Measurements from ENCODE around the gene FSIP1.

The FSIP1 gene

GRCh38 chr15:39789736-39790135, 7.1 kb upstream of the FSIP1 start:
- no peaks in the 10 kb centered on the region for H3K4me1 ChIP-seq (ENCODE audit: control insufficient read depth, insufficient read depth, low read length)
- H3K27me3 ChIP-seq (ENCODE audit: control insufficient read depth, insufficient read depth, low read length): no peaks in the 10 kb centered on the region

GRCh38 chr15:39788800-39789565, 6.3 kb upstream of the FSIP1 start:
- no peak overlapping the region for H3K9ac ChIP-seq (ENCODE audit: low read length)
- no peaks in the 10 kb centered on the region for H3K27me3 ChIP-seq (ENCODE audit: control insufficient read depth, insufficient read depth, low read length)
- peaks cover 2% of the 10 kb centered on the region for H3K4me1 ChIP-seq (ENCODE audit: control insufficient read depth, insufficient read depth, low read length)
- no peak overlapping the region for H3K4me3 ChIP-seq (ENCODE audit: low read length)
- H3K36me3 ChIP-seq (ENCODE audit: control insufficient read depth, insufficient read depth, low read length): no peaks in the 10 kb centered on the region
- no peaks in the 10 kb centered on the region for H3K9me3 ChIP-seq (ENCODE audit: control insufficient read depth, low read length)

More at GRCh38 chr15:39789736-39790135, 7.1 kb upstream of the FSIP1 start:
- H3K36me3 ChIP-seq (ENCODE audit: control insufficient read depth, insufficient read depth, low read length): no peaks in the 10 kb centered on the region
- H3K4me3 ChIP-seq (ENCODE audit: low read length): no peak overlapping the region
- no peaks in the 10 kb centered on the region for H3K9me3 ChIP-seq (ENCODE audit: control insufficient read depth, low read length)
- H3K9ac ChIP-seq (ENCODE audit: low read length): no peak overlapping the region

- H3K9me3 ChIP-seq (ENCODE audit: control insufficient read depth, low read length): no peaks in the 10 kb centered on the region
- no peak overlapping the region for H3K4me3 ChIP-seq (ENCODE audit: low read length)
- no peak overlapping the region for H3K9ac ChIP-seq (ENCODE audit: low read length)
- no peaks in the 10 kb centered on the region for H3K36me3 ChIP-seq (ENCODE audit: control insufficient read depth, insufficient read depth, low read length)
- no peaks in the 10 kb centered on the region for H3K27me3 ChIP-seq (ENCODE audit: control insufficient read depth, insufficient read depth, low read length)
- peaks cover 10% of the 10 kb centered on the region for H3K4me1 ChIP-seq (ENCODE audit: control insufficient read depth, insufficient read depth, low read length)
Measured at GRCh38 chr15:39788108-39788507, 5.5 kb upstream of the FSIP1 start.

- H3K36me3 ChIP-seq (ENCODE audit: control insufficient read depth, insufficient read depth, low read length): no peaks in the 10 kb centered on the region
- no peaks in the 10 kb centered on the region for H3K9me3 ChIP-seq (ENCODE audit: control insufficient read depth, low read length)
- no peak overlapping the region for H3K9ac ChIP-seq (ENCODE audit: low read length)
- no peaks in the 10 kb centered on the region for H3K27me3 ChIP-seq (ENCODE audit: control insufficient read depth, insufficient read depth, low read length)
- peaks cover 11% of the 10 kb centered on the region for H3K4me1 ChIP-seq (ENCODE audit: control insufficient read depth, insufficient read depth, low read length)
- no peak overlapping the region for H3K4me3 ChIP-seq (ENCODE audit: low read length)
Measured at GRCh38 chr15:39787479-39787878, 4.8 kb upstream of the FSIP1 start.

- H3K4me3 ChIP-seq (ENCODE audit: low read length): no peak overlapping the region
- no peak overlapping the region for H3K9ac ChIP-seq (ENCODE audit: low read length)
- H3K4me1 ChIP-seq (ENCODE audit: control insufficient read depth, insufficient read depth, low read length): peaks cover 11% of the 10 kb centered on the region
- H3K9me3 ChIP-seq (ENCODE audit: control insufficient read depth, low read length): no peaks in the 10 kb centered on the region
- no peaks in the 10 kb centered on the region for H3K36me3 ChIP-seq (ENCODE audit: control insufficient read depth, insufficient read depth, low read length)
- no peaks in the 10 kb centered on the region for H3K27me3 ChIP-seq (ENCODE audit: control insufficient read depth, insufficient read depth, low read length)
Measured at GRCh38 chr15:39786447-39787056, 3.9 kb upstream of the FSIP1 start.

- no peak overlapping the region for H3K9ac ChIP-seq (ENCODE audit: low read length)
- no peaks in the 10 kb centered on the region for H3K27me3 ChIP-seq (ENCODE audit: control insufficient read depth, insufficient read depth, low read length)
- H3K36me3 ChIP-seq (ENCODE audit: control insufficient read depth, insufficient read depth, low read length): no peaks in the 10 kb centered on the region
- H3K9me3 ChIP-seq (ENCODE audit: control insufficient read depth, low read length): no peaks in the 10 kb centered on the region
- no peak overlapping the region for H3K4me3 ChIP-seq (ENCODE audit: low read length)
- H3K4me1 ChIP-seq (ENCODE audit: control insufficient read depth, insufficient read depth, low read length): peaks cover 11% of the 10 kb centered on the region
Measured at GRCh38 chr15:39785841-39786240, 3.2 kb upstream of the FSIP1 start.

GRCh38 chr15:39785139-39785538, 2.5 kb upstream of the FSIP1 start:
- peaks cover 11% of the 10 kb centered on the region for H3K4me1 ChIP-seq (ENCODE audit: control insufficient read depth, insufficient read depth, low read length)
- H3K36me3 ChIP-seq (ENCODE audit: control insufficient read depth, insufficient read depth, low read length): no peaks in the 10 kb centered on the region
- no peaks in the 10 kb centered on the region for H3K9me3 ChIP-seq (ENCODE audit: control insufficient read depth, low read length)

GRCh38 chr15:39784638-39785037, 2.0 kb upstream of the FSIP1 start:
- Histone ChIP-seq H3K27me3 (ENCODE audit: control insufficient read depth, insufficient read depth, low read length) (no peaks in the 10 kb centered on the region), H3K9me3 (ENCODE audit: control insufficient read depth, low read length) (no peaks in the 10 kb centered on the region), H3K4me1 (ENCODE audit: control insufficient read depth, insufficient read depth, low read length) (peaks cover 11% of the 10 kb centered on the region), H3K9ac (ENCODE audit: low read length) (no peak overlapping the region), H3K36me3 (ENCODE audit: control insufficient read depth, insufficient read depth, low read length) (no peaks in the 10 kb centered on the region), H3K4me3 (ENCODE audit: low read length) (no peak overlapping the region)

More at GRCh38 chr15:39785139-39785538, 2.5 kb upstream of the FSIP1 start:
- H3K9ac ChIP-seq (ENCODE audit: low read length): no peak overlapping the region
- no peak overlapping the region for H3K4me3 ChIP-seq (ENCODE audit: low read length)
- H3K27me3 ChIP-seq (ENCODE audit: control insufficient read depth, insufficient read depth, low read length): no peaks in the 10 kb centered on the region

GRCh38 chr15:39784125-39784524, 1.5 kb upstream of the FSIP1 start:
- H3K36me3 ChIP-seq (ENCODE audit: control insufficient read depth, insufficient read depth, low read length): no peaks in the 10 kb centered on the region
- no peak overlapping the region for H3K4me3 ChIP-seq (ENCODE audit: low read length)
- no peak overlapping the region for H3K9ac ChIP-seq (ENCODE audit: low read length)

GRCh38 chr15:39783244-39783820, 691 bp upstream of the FSIP1 start:
- H3K4me1 ChIP-seq (ENCODE audit: control insufficient read depth, insufficient read depth, low read length): peaks cover 11% of the 10 kb centered on the region
- no peaks in the 10 kb centered on the region for H3K27me3 ChIP-seq (ENCODE audit: control insufficient read depth, insufficient read depth, low read length)
- no peaks in the 10 kb centered on the region for H3K9me3 ChIP-seq (ENCODE audit: control insufficient read depth, low read length)
- no peaks in the 10 kb centered on the region for H3K36me3 ChIP-seq (ENCODE audit: control insufficient read depth, insufficient read depth, low read length)
- peak overlapping the region; percentile 63 for H3K9ac ChIP-seq (ENCODE audit: low read length)
- peak overlapping the region; percentile 65 for H3K4me3 ChIP-seq (ENCODE audit: low read length)

More at GRCh38 chr15:39784125-39784524, 1.5 kb upstream of the FSIP1 start:
- no peaks in the 10 kb centered on the region for H3K9me3 ChIP-seq (ENCODE audit: control insufficient read depth, low read length)
- no peaks in the 10 kb centered on the region for H3K27me3 ChIP-seq (ENCODE audit: control insufficient read depth, insufficient read depth, low read length)
- peaks cover 11% of the 10 kb centered on the region for H3K4me1 ChIP-seq (ENCODE audit: control insufficient read depth, insufficient read depth, low read length)

GRCh38 chr15:39781967-39782302, 706 bp downstream of the FSIP1 start:
- no peaks in the 10 kb centered on the region for H3K9me3 ChIP-seq (ENCODE audit: control insufficient read depth, low read length)
- no peaks in the 10 kb centered on the region for H3K36me3 ChIP-seq (ENCODE audit: control insufficient read depth, insufficient read depth, low read length)
- H3K4me1 ChIP-seq (ENCODE audit: control insufficient read depth, insufficient read depth, low read length): peaks cover 11% of the 10 kb centered on the region
- no peak overlapping the region for H3K4me3 ChIP-seq (ENCODE audit: low read length)
- H3K9ac ChIP-seq (ENCODE audit: low read length): no peak overlapping the region
- peaks cover 4% of the 10 kb centered on the region for H3K27me3 ChIP-seq (ENCODE audit: control insufficient read depth, insufficient read depth, low read length)

GRCh38 chr15:39781147-39781966, 1.3 kb downstream of the FSIP1 start:
- Histone ChIP-seq H3K4me1 (ENCODE audit: control insufficient read depth, insufficient read depth, low read length) (peaks cover 11% of the 10 kb centered on the region), H3K27me3 (ENCODE audit: control insufficient read depth, insufficient read depth, low read length) (peaks cover 4% of the 10 kb centered on the region), H3K4me3 (ENCODE audit: low read length) (no peak overlapping the region), H3K36me3 (ENCODE audit: control insufficient read depth, insufficient read depth, low read length) (no peaks in the 10 kb centered on the region), H3K9ac (ENCODE audit: low read length) (no peak overlapping the region), H3K9me3 (ENCODE audit: control insufficient read depth, low read length) (no peaks in the 10 kb centered on the region)
